K562 (cell line): ENCODE data around the gene HDGFL2. TPM values are rescaled to one million over a fixed set of nuclear protein-coding genes. Genes with fewer than 3 reads are reported as not detected.

Source experiments
- HNRNPUL1 ChIP-seq: fragments of 200-400 bp; formaldehyde crosslinking; IDR thresholded peaks from 2 replicates; pipeline ENCODE4 v1.6.1; 2017; ENCODE audit warnings: low read length
- IRF2 ChIP-seq: sonication (generic); formaldehyde crosslinking; IDR thresholded peaks from 2 replicates; pipeline ENCODE4 v1.8.1; 2022; ENCODE audit warnings: mild to moderate bottlenecking, missing genetic modification reagents
- KLF16 ChIP-seq: IDR thresholded peaks from 2 replicates; pipeline ENCODE4 v1.6.1; 2016; ENCODE audit warnings: antibody characterized with exemption
- MTF1 ChIP-seq: fragments of 250-450 bp; sonication (Bioruptor Pico); IDR thresholded peaks from 2 replicates; pipeline ENCODE4 v1.9.0; 2021; ENCODE audit warnings: moderate library complexity, mild to moderate bottlenecking, inconsistent platforms, borderline replicate concordance
- OTX1 ChIP-seq: fragments of 450-650 bp; formaldehyde crosslinking; IDR thresholded peaks from 2 replicates; pipeline ENCODE4 v1.4.0; 2022; ENCODE audit warnings: mild to moderate bottlenecking
- PTRF ChIP-seq: fragments of 450-650 bp; IDR thresholded peaks from 2 replicates; pipeline ENCODE4 v1.6.1; 2016; ENCODE audit warnings: mild to moderate bottlenecking, missing genetic modification characterization, missing compliant biosample characterization
- RBM15 ChIP-seq: fragments of 200-400 bp; formaldehyde crosslinking; IDR thresholded peaks from 2 replicates; pipeline ENCODE4 v1.6.1; 2018; ENCODE audit warnings: mild to moderate bottlenecking, low read length, moderate library complexity; ENCODE audit not compliant: insufficient read depth
- SRSF9 ChIP-seq: fragments of 200-400 bp; formaldehyde crosslinking; IDR thresholded peaks from 2 replicates; pipeline ENCODE4 v1.6.1; 2017; ENCODE audit warnings: low read depth, low read length, borderline replicate concordance
- USF2 ChIP-seq: sonication (generic); formaldehyde crosslinking; IDR thresholded peaks from 2 replicates; pipeline ENCODE4 v1.5.0; 2020; ENCODE audit warnings: missing genetic modification reagents
- ZFX ChIP-seq: sonication (generic); formaldehyde crosslinking; IDR thresholded peaks from 2 replicates; pipeline ENCODE4 v1.8.0; 2022; ENCODE audit warnings: mild to moderate bottlenecking, missing genetic modification reagents, moderate library complexity
- ZNF212 ChIP-seq: fragments of 450-650 bp; formaldehyde crosslinking; IDR thresholded peaks from 2 replicates; pipeline ENCODE4 v1.4.0; 2020; ENCODE audit warnings: mild to moderate bottlenecking
- ZNF316 ChIP-seq: fragments of 450-650 bp; IDR thresholded peaks from 2 replicates; pipeline ENCODE4 v1.6.1; 2016
- polyA plus RNA-seq, 8 experiments: library from polyadenylated mRNA; depleted of rRNA in 4 of 8; stranded (reverse) in 5 of 8; unstranded in 3 of 8; fragments of >200 nt; fragmentation: Nextera tagmentation in 2 of 8; fragmentation: Illumina TruSeq in 1 of 8; extraction: Ambion mirVana in 2 of 8; extraction: Trizol in 1 of 8; gene quantifications; 2 replicates each; pipeline versions ENCODE4 v1.2.1 to v1.2.3, GENCODE V29; 2011 to 2014; ENCODE audit warnings: inconsistent platforms in 1 of 8, missing spikeins in 1 of 8
- total RNA-seq, 7 experiments: library from RNA; depleted of rRNA in 6 of 7; stranded (reverse); fragments of >200 nt in 6 of 7; fragmentation: Illumina TruSeq in 2 of 7; extraction: Trizol in 2 of 7; gene quantifications; 2 replicates each; pipeline versions ENCODE4 v1.2.1 to v1.2.3, GENCODE V29; 2011 to 2021; ENCODE audit warnings: low replicate concordance in 1 of 7
- TF ChIP-seq, protein P1 (sequence below): fragments of 450-650 bp; formaldehyde crosslinking; IDR thresholded peaks from 2 replicates; pipeline ENCODE4 v1.4.0; 2020; ENCODE audit warnings: mild to moderate bottlenecking, moderate library complexity
- TF ChIP-seq, protein P2 (sequence below): fragments of 250-450 bp; sonication (Bioruptor Pico); IDR thresholded peaks from 2 replicates; pipeline ENCODE4 v1.5.0; 2021; ENCODE audit warnings: mild to moderate bottlenecking, borderline replicate concordance
- TF ChIP-seq, protein P3 (sequence below): fragments of 150-350 bp; conservative IDR thresholded peaks from 2 replicates; pipeline ENCODE4 v1.6.1; 2014; ENCODE audit warnings: low read length
- TF ChIP-seq, protein P4 (sequence below): fragments of 450-650 bp; IDR thresholded peaks from 2 replicates; pipeline ENCODE4 v1.6.1; 2014; ENCODE audit warnings: low read depth, mild to moderate bottlenecking, moderate library complexity, borderline replicate concordance
- TF ChIP-seq, protein P5 (sequence below): fragments of 250-450 bp; sonication (Bioruptor Pico); IDR thresholded peaks from 2 replicates; pipeline ENCODE4 v1.4.0; 2020; ENCODE audit warnings: borderline replicate concordance

The HDGFL2 gene
- total and polyA plus RNA-seq, 9 of the 15 experiments (the other 6 are each of a cell fraction or from before 2014, with no cell fraction given) = 0.13 to 61.7 (median 16.0) TPM

- TF ChIP-seq, protein P1, sequence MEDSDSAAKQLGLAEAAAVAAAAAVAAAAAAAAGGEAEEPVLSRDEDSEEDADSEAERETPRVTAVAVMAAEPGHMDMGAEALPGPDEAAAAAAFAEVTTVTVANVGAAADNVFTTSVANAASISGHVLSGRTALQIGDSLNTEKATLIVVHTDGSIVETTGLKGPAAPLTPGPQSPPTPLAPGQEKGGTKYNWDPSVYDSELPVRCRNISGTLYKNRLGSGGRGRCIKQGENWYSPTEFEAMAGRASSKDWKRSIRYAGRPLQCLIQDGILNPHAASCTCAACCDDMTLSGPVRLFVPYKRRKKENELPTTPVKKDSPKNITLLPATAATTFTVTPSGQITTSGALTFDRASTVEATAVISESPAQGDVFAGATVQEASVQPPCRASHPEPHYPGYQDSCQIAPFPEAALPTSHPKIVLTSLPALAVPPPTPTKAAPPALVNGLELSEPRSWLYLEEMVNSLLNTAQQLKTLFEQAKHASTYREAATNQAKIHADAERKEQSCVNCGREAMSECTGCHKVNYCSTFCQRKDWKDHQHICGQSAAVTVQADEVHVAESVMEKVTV = no peak
- no peak for TF ChIP-seq PTRF
- no peak for TF ChIP-seq USF2 (CRISPR knock-in tag)
- TF ChIP-seq HNRNPUL1 = no peak
- peak; percentile 36 for TF ChIP-seq ZFX
- no peak for TF ChIP-seq OTX1
- TF ChIP-seq ZNF316 = no peak
- no peak for TF ChIP-seq IRF2 (CRISPR knock-in tag)
- TF ChIP-seq, protein P2, sequence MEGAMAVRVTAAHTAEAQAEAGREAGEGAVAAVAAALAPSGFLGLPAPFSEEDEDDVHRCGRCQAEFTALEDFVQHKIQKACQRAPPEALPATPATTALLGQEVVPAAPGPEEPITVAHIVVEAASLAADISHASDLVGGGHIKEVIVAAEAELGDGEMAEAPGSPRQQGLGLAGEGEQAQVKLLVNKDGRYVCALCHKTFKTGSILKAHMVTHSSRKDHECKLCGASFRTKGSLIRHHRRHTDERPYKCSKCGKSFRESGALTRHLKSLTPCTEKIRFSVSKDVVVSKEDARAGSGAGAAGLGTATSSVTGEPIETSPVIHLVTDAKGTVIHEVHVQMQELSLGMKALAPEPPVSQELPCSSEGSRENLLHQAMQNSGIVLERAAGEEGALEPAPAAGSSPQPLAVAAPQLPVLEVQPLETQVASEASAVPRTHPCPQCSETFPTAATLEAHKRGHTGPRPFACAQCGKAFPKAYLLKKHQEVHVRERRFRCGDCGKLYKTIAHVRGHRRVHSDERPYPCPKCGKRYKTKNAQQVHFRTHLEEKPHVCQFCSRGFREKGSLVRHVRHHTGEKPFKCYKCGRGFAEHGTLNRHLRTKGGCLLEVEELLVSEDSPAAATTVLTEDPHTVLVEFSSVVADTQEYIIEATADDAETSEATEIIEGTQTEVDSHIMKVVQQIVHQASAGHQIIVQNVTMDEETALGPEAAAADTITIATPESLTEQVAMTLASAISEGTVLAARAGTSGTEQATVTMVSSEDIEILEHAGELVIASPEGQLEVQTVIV = no peak
- TF ChIP-seq, protein P3, sequence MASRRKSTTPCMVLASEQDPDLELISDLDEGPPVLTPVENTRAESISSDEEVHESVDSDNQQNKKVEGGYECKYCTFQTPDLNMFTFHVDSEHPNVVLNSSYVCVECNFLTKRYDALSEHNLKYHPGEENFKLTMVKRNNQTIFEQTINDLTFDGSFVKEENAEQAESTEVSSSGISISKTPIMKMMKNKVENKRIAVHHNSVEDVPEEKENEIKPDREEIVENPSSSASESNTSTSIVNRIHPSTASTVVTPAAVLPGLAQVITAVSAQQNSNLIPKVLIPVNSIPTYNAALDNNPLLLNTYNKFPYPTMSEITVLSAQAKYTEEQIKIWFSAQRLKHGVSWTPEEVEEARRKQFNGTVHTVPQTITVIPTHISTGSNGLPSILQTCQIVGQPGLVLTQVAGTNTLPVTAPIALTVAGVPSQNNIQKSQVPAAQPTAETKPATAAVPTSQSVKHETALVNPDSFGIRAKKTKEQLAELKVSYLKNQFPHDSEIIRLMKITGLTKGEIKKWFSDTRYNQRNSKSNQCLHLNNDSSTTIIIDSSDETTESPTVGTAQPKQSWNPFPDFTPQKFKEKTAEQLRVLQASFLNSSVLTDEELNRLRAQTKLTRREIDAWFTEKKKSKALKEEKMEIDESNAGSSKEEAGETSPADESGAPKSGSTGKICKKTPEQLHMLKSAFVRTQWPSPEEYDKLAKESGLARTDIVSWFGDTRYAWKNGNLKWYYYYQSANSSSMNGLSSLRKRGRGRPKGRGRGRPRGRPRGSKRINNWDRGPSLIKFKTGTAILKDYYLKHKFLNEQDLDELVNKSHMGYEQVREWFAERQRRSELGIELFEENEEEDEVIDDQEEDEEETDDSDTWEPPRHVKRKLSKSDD = no peak
- TF ChIP-seq MTF1 = no peak
- no peak for TF ChIP-seq ZNF212 (CRISPR knock-in tag)
- TF ChIP-seq, protein P4, sequence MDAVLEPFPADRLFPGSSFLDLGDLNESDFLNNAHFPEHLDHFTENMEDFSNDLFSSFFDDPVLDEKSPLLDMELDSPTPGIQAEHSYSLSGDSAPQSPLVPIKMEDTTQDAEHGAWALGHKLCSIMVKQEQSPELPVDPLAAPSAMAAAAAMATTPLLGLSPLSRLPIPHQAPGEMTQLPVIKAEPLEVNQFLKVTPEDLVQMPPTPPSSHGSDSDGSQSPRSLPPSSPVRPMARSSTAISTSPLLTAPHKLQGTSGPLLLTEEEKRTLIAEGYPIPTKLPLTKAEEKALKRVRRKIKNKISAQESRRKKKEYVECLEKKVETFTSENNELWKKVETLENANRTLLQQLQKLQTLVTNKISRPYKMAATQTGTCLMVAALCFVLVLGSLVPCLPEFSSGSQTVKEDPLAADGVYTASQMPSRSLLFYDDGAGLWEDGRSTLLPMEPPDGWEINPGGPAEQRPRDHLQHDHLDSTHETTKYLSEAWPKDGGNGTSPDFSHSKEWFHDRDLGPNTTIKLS = no peak
- no peak for TF ChIP-seq SRSF9
- 0 out of 2 replicates have a peak, but pooled peaks have one; percentile 9 for TF ChIP-seq KLF16
- no peak for TF ChIP-seq RBM15
- TF ChIP-seq, protein P5, sequence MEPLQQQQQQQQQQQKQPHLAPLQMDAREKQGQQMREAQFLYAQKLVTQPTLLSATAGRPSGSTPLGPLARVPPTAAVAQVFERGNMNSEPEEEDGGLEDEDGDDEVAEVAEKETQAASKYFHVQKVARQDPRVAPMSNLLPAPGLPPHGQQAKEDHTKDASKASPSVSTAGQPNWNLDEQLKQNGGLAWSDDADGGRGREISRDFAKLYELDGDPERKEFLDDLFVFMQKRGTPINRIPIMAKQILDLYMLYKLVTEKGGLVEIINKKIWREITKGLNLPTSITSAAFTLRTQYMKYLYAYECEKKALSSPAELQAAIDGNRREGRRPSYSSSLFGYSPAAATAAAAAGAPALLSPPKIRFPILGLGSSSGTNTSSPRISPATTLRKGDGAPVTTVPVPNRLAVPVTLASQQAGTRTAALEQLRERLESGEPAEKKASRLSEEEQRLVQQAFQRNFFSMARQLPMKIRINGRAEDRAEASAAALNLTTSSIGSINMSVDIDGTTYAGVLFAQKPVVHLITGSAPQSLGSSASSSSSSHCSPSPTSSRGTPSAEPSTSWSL = no peak
Observed at GRCh38 chr19:4523306-4524110, 51.4 kb downstream of the HDGFL2 start (continued).
